T-helper 1 cell treated with Interleukin-12 subunit alpha and Interleukin-12 subunit beta and Interleukin-4 antibody, amounts not matched to agents 30 μg/mL and 1 μg/mL, for 36 hours (primary cell): ENCODE measurements around the gene MAP4K1.

ENCODE experiments used
- H3K27ac Mint-ChIP-seq: one replicate; pipeline ENCODE4 v1.8.0; 2021; ENCODE audit warnings: mild to moderate bottlenecking, mixed read lengths
- H3K27me3 Mint-ChIP-seq: one replicate; pipeline ENCODE4 v1.8.0; 2021; ENCODE audit warnings: low read depth, mixed read lengths
- H3K36me3 Mint-ChIP-seq: one replicate; pipeline ENCODE4 v1.8.0; 2021; ENCODE audit warnings: low read depth, mixed read lengths
- H3K4me1 Mint-ChIP-seq: one replicate; pipeline ENCODE4 v1.8.0; 2021; ENCODE audit warnings: low read depth, mixed read lengths
- H3K4me3 Mint-ChIP-seq: one replicate; pipeline ENCODE4 v1.8.0; 2021; ENCODE audit warnings: mild to moderate bottlenecking, moderate library complexity, mixed read lengths
- H3K9me3 Mint-ChIP-seq: one replicate; pipeline ENCODE4 v1.8.0; 2021; ENCODE audit warnings: mixed read lengths

MAP4K1 gene

DNA sequence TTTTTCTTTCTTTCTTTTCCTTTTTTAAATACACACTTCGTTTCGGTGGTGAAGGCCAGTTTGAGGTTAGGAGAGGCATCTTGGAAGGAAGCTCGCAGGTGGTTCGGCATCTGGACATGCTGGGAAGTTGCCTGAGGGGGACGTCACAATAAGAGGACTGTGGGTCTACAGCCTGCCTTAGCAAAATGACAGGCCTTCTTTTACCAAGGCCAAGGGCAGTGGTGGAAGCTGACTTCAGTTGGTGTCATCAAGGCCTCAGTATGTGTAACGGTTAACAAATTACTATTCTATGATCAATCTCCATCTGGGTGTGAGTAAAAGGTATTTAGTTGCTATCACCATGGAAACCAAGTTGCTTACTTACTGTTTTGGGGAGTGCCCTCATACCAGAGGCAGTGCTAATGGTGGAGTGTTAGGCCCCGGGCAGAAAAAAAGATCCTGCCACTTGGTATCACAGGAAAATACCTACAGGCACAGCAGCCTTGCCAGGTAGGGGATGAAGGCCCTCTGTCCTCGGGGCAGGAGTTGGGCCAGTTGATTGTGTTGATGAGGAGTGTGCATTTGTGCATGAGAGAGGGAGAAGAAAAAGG lies 40.0 kb upstream of the MAP4K1 start:
- Mint-ChIP-seq H3K27ac (peak overlapping the region; percentile 95), H3K4me1 (peaks cover 62% of the 10 kb centered on the region), H3K4me3 (peak overlapping the region; percentile 36), H3K9me3 (no peaks in the 10 kb centered on the region), H3K27me3 (no peaks in the 10 kb centered on the region), H3K36me3 (peaks cover 26% of the 10 kb centered on the region)

GRCh38 chr19:38656171-38656981 lies 38.6 kb upstream of the MAP4K1 start:
- Mint-ChIP-seq H3K9me3 (no peaks in the 10 kb centered on the region), H3K4me3 (peak overlapping the region; percentile 82), H3K27me3 (no peaks in the 10 kb centered on the region), H3K27ac (peak overlapping the region; percentile 95), H3K36me3 (peaks cover 26% of the 10 kb centered on the region), H3K4me1 (peaks cover 64% of the 10 kb centered on the region)

GRCh38 chr19:38655148-38655824 lies 37.5 kb upstream of the MAP4K1 start:
- Mint-ChIP-seq H3K27me3 (no peaks in the 10 kb centered on the region), H3K36me3 (peaks cover 23% of the 10 kb centered on the region), H3K4me1 (peaks cover 69% of the 10 kb centered on the region), H3K4me3 (peak overlapping the region; percentile 82), H3K27ac (peak overlapping the region; percentile 95), H3K9me3 (no peaks in the 10 kb centered on the region)

GRCh38 chr19:38654628-38655055 lies 36.9 kb upstream of the MAP4K1 start:
- no peaks in the 10 kb centered on the region for H3K9me3 Mint-ChIP-seq
- H3K27me3 Mint-ChIP-seq: no peaks in the 10 kb centered on the region
- H3K4me1 Mint-ChIP-seq: peaks cover 73% of the 10 kb centered on the region
- H3K27ac Mint-ChIP-seq: peak overlapping the region; percentile 95
- peaks cover 26% of the 10 kb centered on the region for H3K36me3 Mint-ChIP-seq
- H3K4me3 Mint-ChIP-seq: peak overlapping the region; percentile 42

DNA sequence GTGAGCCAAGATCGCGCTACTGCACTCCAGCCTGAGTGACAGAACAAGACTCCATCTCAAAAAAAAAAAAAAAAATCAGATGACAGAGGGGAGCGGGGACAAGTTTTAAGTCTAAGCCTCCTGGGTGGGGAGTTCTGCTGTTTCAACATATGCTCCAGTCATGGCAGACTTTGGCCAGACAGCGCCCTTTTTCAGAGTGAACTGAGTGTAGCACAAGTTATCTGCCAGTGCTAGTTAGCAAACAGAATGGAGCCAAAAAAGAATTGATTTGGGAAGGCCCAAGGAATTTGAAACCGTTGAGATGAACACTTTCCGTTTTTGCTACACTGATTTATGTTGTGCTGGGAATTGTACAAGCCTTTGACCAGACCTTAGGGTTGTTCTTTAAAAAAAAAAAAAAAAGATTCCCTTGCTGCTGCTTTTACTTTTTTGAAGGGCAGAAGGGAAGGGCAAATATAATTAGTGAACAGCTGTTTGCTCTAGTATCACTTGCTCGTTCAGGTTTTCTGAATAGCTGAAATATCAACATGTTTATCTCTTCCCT lies 35.3 kb upstream of the MAP4K1 start:
- Mint-ChIP-seq H3K27me3 (no peaks in the 10 kb centered on the region), H3K27ac (no peak overlapping the region), H3K4me1 (peaks cover 82% of the 10 kb centered on the region), H3K36me3 (peaks cover 37% of the 10 kb centered on the region), H3K9me3 (no peaks in the 10 kb centered on the region), H3K4me3 (no peak overlapping the region)

- peaks cover 31% of the 10 kb centered on the region for H3K36me3 Mint-ChIP-seq
- H3K27me3 Mint-ChIP-seq: no peaks in the 10 kb centered on the region
- H3K9me3 Mint-ChIP-seq: no peaks in the 10 kb centered on the region
- H3K4me1 Mint-ChIP-seq: peaks cover 67% of the 10 kb centered on the region
- no peak overlapping the region for H3K27ac Mint-ChIP-seq
- H3K4me3 Mint-ChIP-seq: no peak overlapping the region
Measured at GRCh38 chr19:38650911-38651584, 33.3 kb upstream of the MAP4K1 start.

- H3K4me1 Mint-ChIP-seq: peaks cover 60% of the 10 kb centered on the region
- H3K9me3 Mint-ChIP-seq: no peaks in the 10 kb centered on the region
- H3K27me3 Mint-ChIP-seq: no peaks in the 10 kb centered on the region
- peaks cover 28% of the 10 kb centered on the region for H3K36me3 Mint-ChIP-seq
- H3K27ac Mint-ChIP-seq: no peak overlapping the region
- H3K4me3 Mint-ChIP-seq: peak overlapping the region; percentile 97
Measured at GRCh38 chr19:38650172-38650775, 32.5 kb upstream of the MAP4K1 start.

GRCh38 chr19:38649305-38650171 lies 31.8 kb upstream of the MAP4K1 start:
- Mint-ChIP-seq H3K36me3 (peaks cover 26% of the 10 kb centered on the region), H3K27ac (no peak overlapping the region), H3K4me3 (peak overlapping the region; percentile 97), H3K27me3 (no peaks in the 10 kb centered on the region), H3K9me3 (no peaks in the 10 kb centered on the region), H3K4me1 (peaks cover 54% of the 10 kb centered on the region)

GRCh38 chr19:38648769-38649304 lies 31.1 kb upstream of the MAP4K1 start:
- peak overlapping the region; percentile 87 for H3K27ac Mint-ChIP-seq
- H3K36me3 Mint-ChIP-seq: peaks cover 24% of the 10 kb centered on the region
- no peaks in the 10 kb centered on the region for H3K27me3 Mint-ChIP-seq
- peak overlapping the region; percentile 97 for H3K4me3 Mint-ChIP-seq
- peaks cover 51% of the 10 kb centered on the region for H3K4me1 Mint-ChIP-seq
- H3K9me3 Mint-ChIP-seq: no peaks in the 10 kb centered on the region

- H3K9me3 Mint-ChIP-seq: no peaks in the 10 kb centered on the region
- peak overlapping the region; percentile 87 for H3K27ac Mint-ChIP-seq
- peaks cover 45% of the 10 kb centered on the region for H3K4me1 Mint-ChIP-seq
- no peaks in the 10 kb centered on the region for H3K27me3 Mint-ChIP-seq
- H3K4me3 Mint-ChIP-seq: peak overlapping the region; percentile 97
- H3K36me3 Mint-ChIP-seq: peaks cover 19% of the 10 kb centered on the region
Measured at GRCh38 chr19:38647966-38648768, 30.4 kb upstream of the MAP4K1 start.

- Mint-ChIP-seq H3K4me3 (peak within 1 kb of the TSS; percentile 97), H3K27ac (peak within 1 kb of the TSS; percentile 87), H3K9me3 (no peaks in the 10 kb centered on the region), H3K27me3 (no peaks in the 10 kb centered on the region), H3K36me3 (peaks cover 19% of the 10 kb centered on the region), H3K4me1 (peaks cover 39% of the 10 kb centered on the region)
Measured at GRCh38 chr19:38647368-38647965, 29.7 kb upstream of the MAP4K1 start, which contains the start of gene ACTN4. TSS of gene ACTN4 (plus strand) at chr19:38647649. CDS start at chr19:38647746, 97 bp downstream.

GRCh38 chr19:38644719-38645118 lies 27.0 kb upstream of the MAP4K1 start:
- Mint-ChIP-seq H3K27me3 (no peaks in the 10 kb centered on the region), H3K36me3 (peaks cover 17% of the 10 kb centered on the region), H3K9me3 (no peaks in the 10 kb centered on the region), H3K4me3 (no peak overlapping the region), H3K27ac (no peak overlapping the region), H3K4me1 (peaks cover 22% of the 10 kb centered on the region)
